ENCODE data around the gene CLCN1.
A peak's percentile ranks its signal among the peaks of the same experiment; 100 is the strongest.

DNA sequence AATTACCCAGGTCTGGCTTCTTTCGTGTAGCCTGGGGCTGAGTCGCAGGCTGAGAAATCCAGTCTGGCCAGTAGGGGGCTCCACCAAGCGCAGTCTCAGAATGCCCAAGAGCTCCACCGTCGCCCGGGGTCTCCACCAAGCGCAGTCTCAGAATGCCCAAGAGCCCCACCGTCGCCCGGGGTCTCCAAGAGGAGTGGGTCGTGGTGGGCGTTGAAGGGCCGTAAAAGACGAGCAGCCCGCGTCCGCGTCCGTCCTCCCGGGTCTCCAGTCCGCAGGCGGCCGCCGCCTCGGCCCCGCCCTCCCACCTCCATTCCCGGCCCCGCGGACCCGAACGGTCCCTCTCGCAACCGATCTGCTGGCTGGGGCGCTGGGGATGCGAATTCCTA lies 64.3 kb downstream of the CLCN1 start:
- TF ChIP-seq, protein P1, sequence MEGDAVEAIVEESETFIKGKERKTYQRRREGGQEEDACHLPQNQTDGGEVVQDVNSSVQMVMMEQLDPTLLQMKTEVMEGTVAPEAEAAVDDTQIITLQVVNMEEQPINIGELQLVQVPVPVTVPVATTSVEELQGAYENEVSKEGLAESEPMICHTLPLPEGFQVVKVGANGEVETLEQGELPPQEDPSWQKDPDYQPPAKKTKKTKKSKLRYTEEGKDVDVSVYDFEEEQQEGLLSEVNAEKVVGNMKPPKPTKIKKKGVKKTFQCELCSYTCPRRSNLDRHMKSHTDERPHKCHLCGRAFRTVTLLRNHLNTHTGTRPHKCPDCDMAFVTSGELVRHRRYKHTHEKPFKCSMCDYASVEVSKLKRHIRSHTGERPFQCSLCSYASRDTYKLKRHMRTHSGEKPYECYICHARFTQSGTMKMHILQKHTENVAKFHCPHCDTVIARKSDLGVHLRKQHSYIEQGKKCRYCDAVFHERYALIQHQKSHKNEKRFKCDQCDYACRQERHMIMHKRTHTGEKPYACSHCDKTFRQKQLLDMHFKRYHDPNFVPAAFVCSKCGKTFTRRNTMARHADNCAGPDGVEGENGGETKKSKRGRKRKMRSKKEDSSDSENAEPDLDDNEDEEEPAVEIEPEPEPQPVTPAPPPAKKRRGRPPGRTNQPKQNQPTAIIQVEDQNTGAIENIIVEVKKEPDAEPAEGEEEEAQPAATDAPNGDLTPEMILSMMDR (IDR thresholded peaks at IDR 0.05) = peak; percentile 85
- TF ChIP-seq CEBPB (IDR thresholded peaks at IDR 0.05) = no peak
- TF ChIP-seq HEYL (CRISPR knock-in tag; IDR thresholded peaks at IDR 0.05) = no peak
- no peak for TF ChIP-seq POLR2A (IDR thresholded peaks at IDR 0.05; ENCODE audit: low read length)
- TF ChIP-seq TP53 (CRISPR knock-in tag; IDR thresholded peaks at IDR 0.05) = no peak
